Measurements from ENCODE around the gene PALLD. TPM values are rescaled to one million over a fixed set of nuclear protein-coding genes. Genes with fewer than 3 reads are reported as not detected.
A peak's percentile ranks its signal among the peaks of the same experiment; 100 is the strongest.

PALLD gene
- total RNA-seq, 1 donor from 2014 or later = 85.7 TPM

DNA sequence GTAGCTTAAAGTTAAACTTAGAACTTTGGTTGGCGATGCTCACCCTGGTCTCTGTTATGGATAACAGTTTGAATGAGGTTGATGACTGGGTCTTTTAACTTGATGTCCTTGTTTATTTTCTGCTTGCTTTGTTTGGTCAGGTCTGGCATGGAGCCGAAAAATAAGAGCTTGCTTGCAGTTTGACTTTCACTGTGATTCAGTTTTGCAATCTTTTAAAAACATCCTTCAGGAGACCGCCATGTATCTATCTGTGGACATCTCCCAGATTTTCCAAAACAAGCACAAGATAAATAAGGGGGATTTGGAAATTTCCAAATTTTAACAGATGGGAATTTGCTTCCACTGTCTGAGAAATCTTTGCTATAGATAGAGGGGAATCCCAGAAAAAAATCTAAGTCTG is 246.7 kb downstream of the PALLD start:
- H3K27ac Mint-ChIP-seq = peak overlapping the region; percentile 81

DNA sequence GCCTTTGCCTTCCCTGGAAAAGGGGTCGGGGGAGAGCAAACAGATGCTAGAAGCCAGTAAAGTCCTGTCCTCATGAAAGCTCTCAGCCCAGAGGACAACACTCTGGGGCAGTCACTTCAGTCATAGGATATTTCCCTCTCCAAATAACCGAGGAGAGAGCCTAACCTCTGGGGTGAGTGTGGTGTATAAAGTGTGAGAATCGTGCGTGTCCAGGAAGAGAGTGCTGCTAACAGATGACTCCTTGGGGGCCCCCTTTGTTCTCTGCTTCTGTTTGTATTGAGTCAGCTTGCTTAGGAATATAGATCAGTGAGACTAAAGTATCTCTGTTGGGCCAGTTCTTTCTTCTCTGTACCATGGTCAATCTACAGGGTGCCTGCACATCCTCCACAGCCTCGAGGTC is 247.2 kb downstream of the PALLD start:
- Mint-ChIP-seq H3K4me3 (no peak overlapping the region), H3K9me3 (no peaks in the 10 kb centered on the region), H3K36me3 (peaks cover 12% of the 10 kb centered on the region), H3K27ac (peak overlapping the region; percentile 81), H3K27me3 (ENCODE audit: insufficient read depth, low read depth) (no peaks in the 10 kb centered on the region), H3K4me1 (peaks cover 9% of the 10 kb centered on the region)
- Histone ChIP-seq H2AFZ (replicated peaks) (no peak overlapping the region), H4K20me1 (ENCODE audit: low read depth) (no peaks in the 10 kb centered on the region), H3K27ac (no peak overlapping the region), H3K79me2 (ENCODE audit: low read depth) (no peaks in the 10 kb centered on the region), H3K9me3 (ENCODE audit: low read depth) (no peaks in the 10 kb centered on the region), H3K4me1 (peaks cover 18% of the 10 kb centered on the region), H3K27me3 (no peaks in the 10 kb centered on the region), H3K9ac (no peak overlapping the region), H3F3A (ENCODE audit: low read depth) (no peaks in the 10 kb centered on the region), H3K4me3 (no peak overlapping the region), H3K4me2 (no peak overlapping the region), H3K36me3 (no peaks in the 10 kb centered on the region)
- TF ChIP-seq EZH2 (IDR thresholded peaks at IDR 0.05) (no peak), EZH2phosphoT487 (IDR thresholded peaks at IDR 0.05) (no peak)
- TF ChIP-seq, protein P1, sequence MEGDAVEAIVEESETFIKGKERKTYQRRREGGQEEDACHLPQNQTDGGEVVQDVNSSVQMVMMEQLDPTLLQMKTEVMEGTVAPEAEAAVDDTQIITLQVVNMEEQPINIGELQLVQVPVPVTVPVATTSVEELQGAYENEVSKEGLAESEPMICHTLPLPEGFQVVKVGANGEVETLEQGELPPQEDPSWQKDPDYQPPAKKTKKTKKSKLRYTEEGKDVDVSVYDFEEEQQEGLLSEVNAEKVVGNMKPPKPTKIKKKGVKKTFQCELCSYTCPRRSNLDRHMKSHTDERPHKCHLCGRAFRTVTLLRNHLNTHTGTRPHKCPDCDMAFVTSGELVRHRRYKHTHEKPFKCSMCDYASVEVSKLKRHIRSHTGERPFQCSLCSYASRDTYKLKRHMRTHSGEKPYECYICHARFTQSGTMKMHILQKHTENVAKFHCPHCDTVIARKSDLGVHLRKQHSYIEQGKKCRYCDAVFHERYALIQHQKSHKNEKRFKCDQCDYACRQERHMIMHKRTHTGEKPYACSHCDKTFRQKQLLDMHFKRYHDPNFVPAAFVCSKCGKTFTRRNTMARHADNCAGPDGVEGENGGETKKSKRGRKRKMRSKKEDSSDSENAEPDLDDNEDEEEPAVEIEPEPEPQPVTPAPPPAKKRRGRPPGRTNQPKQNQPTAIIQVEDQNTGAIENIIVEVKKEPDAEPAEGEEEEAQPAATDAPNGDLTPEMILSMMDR (IDR thresholded peaks at IDR 0.05) = no peak
- DNase-seq (ENCODE audit: low spot score) = no peak

More for the DNA sequence above, 246.7 kb downstream of the PALLD start:
- H3K9me3 Mint-ChIP-seq = no peaks in the 10 kb centered on the region
- Histone ChIP-seq H3K27ac (no peak overlapping the region), H3K9me3 (ENCODE audit: low read depth) (no peaks in the 10 kb centered on the region), H2AFZ (replicated peaks) (no peak overlapping the region), H3F3A (ENCODE audit: low read depth) (no peaks in the 10 kb centered on the region), H3K79me2 (ENCODE audit: low read depth) (no peaks in the 10 kb centered on the region), H3K27me3 (no peaks in the 10 kb centered on the region), H3K36me3 (no peaks in the 10 kb centered on the region), H3K4me2 (no peak overlapping the region), H3K9ac (no peak overlapping the region), H3K4me3 (no peak overlapping the region), H3K4me1 (peaks cover 18% of the 10 kb centered on the region), H4K20me1 (ENCODE audit: low read depth) (no peaks in the 10 kb centered on the region)
- H3K27me3 Mint-ChIP-seq (ENCODE audit: insufficient read depth, low read depth) = no peaks in the 10 kb centered on the region
- H3K4me3 Mint-ChIP-seq = no peak overlapping the region
- TF ChIP-seq EZH2phosphoT487 (IDR thresholded peaks at IDR 0.05) (no peak), EZH2 (IDR thresholded peaks at IDR 0.05) (no peak)
- TF ChIP-seq, protein P1 (IDR thresholded peaks at IDR 0.05) = no peak
- DNase-seq (ENCODE audit: low spot score) = no peak
- H3K36me3 Mint-ChIP-seq = peaks cover 12% of the 10 kb centered on the region
- H3K4me1 Mint-ChIP-seq = peaks cover 9% of the 10 kb centered on the region

DNA sequence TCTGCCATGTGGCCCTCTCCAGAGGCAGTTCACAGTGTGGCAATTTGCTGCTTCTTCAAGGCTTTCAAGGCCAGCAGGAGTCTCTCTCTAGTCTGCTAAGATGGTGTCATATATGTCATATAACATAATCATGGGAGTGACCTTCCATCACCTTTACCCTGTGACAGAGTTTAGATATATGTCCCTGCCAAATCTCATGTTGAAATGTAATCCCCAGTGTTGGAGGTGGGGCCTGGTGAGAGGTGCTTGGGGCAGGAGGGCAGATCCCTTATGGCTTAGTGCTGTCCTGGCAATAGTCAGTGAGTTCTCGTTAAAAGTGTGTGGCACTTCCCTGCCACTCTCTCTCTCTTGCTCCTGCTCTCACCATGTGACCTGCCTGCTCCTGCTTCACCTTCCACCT is 252.0 kb downstream of the PALLD start:
- Histone ChIP-seq H3K79me2 (ENCODE audit: low read depth) (no peaks in the 10 kb centered on the region), H3K9ac (no peak overlapping the region)
- H3K4me1 Mint-ChIP-seq = peaks cover 7% of the 10 kb centered on the region

DNA sequence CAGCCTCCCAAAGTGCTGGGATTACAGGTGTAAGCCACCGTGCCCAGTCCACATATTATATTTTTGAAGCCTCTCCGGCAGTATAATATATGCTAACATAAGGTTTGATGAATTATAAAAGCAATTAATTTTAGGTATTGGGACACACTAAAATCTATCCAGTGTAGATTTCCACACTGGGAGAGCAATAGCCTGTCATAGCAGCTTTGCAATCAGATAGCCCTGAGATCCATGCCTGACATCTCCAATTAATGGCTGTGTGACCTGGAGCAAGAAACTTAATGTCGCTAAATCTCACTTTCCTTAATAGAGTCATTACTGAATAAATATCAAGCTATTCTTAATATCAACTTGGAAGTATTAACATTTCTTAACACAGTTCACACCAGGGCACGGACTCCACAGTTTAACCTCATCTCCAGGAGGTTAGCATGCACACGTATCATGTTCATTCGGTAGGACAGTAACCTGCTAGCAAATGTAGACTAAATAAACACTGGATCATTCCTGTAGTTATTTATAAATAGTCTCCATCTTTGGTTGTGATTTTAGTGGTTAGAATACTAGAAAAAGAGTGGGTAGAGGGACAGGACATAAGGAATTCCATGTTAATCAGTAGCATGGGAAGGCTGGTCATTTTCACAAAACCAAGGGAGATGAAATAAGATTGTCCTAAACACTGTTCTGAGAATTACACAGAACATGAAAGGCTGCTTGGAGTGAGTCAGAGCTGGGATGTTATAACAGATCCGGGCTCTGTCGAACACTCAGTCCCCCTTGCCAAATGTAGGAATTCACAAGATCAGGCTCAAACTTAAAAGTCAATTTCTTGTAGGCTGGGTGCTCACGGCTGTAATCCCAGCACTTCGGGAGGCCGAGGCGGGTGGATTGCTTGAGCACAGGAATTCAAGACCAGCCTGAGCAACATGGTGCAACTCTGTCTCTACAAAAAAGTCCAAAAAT is 254.7 kb downstream of the PALLD start:
- Mint-ChIP-seq H3K4me1 (no peaks in the 10 kb centered on the region), H3K36me3 (peaks cover 22% of the 10 kb centered on the region), H3K9me3 (peaks cover 2% of the 10 kb centered on the region), H3K27me3 (ENCODE audit: insufficient read depth, low read depth) (no peaks in the 10 kb centered on the region), H3K4me3 (no peak overlapping the region), H3K27ac (no peak overlapping the region)
- H3K36me3 ChIP-seq = peaks cover 3% of the 10 kb centered on the region
- H2AFZ ChIP-seq (replicated peaks) = no peak overlapping the region
- H3K9me3 ChIP-seq (ENCODE audit: low read depth) = no peaks in the 10 kb centered on the region
- H3F3A ChIP-seq (ENCODE audit: low read depth) = no peaks in the 10 kb centered on the region
- H3K79me2 ChIP-seq (ENCODE audit: low read depth) = no peaks in the 10 kb centered on the region
- H4K20me1 ChIP-seq (ENCODE audit: low read depth) = no peaks in the 10 kb centered on the region
- no peak for DNase-seq (ENCODE audit: low spot score)
- no peaks in the 10 kb centered on the region for H3K27me3 ChIP-seq
- H3K4me1 ChIP-seq = no peaks in the 10 kb centered on the region
- H3K27ac ChIP-seq = no peak overlapping the region
- TF ChIP-seq EZH2phosphoT487 (IDR thresholded peaks at IDR 0.05) = no peak
- TF ChIP-seq, protein P1 (IDR thresholded peaks at IDR 0.05) = no peak
- no peak for TF ChIP-seq EZH2 (IDR thresholded peaks at IDR 0.05)
- H3K9ac ChIP-seq = no peak overlapping the region
- no peak overlapping the region for H3K4me3 ChIP-seq
- no peak overlapping the region for H3K4me2 ChIP-seq

More for the DNA sequence above, 252.0 kb downstream of the PALLD start:
- Histone ChIP-seq H3F3A (ENCODE audit: low read depth) (no peaks in the 10 kb centered on the region), H3K4me2 (no peak overlapping the region), H3K27ac (no peak overlapping the region), H3K4me3 (no peak overlapping the region), H4K20me1 (ENCODE audit: low read depth) (no peaks in the 10 kb centered on the region), H3K36me3 (no peaks in the 10 kb centered on the region), H3K27me3 (no peaks in the 10 kb centered on the region), H3K9me3 (ENCODE audit: low read depth) (no peaks in the 10 kb centered on the region), H3K4me1 (peaks cover 4% of the 10 kb centered on the region), H2AFZ (replicated peaks) (no peak overlapping the region)
- no peaks in the 10 kb centered on the region for H3K27me3 Mint-ChIP-seq (ENCODE audit: insufficient read depth, low read depth)
- no peak overlapping the region for H3K4me3 Mint-ChIP-seq
- DNase-seq (ENCODE audit: low spot score) = no peak
- no peak overlapping the region for H3K27ac Mint-ChIP-seq
- H3K9me3 Mint-ChIP-seq = no peaks in the 10 kb centered on the region
- TF ChIP-seq EZH2phosphoT487 (IDR thresholded peaks at IDR 0.05) (no peak), EZH2 (IDR thresholded peaks at IDR 0.05) (no peak)
- H3K36me3 Mint-ChIP-seq = peaks cover 18% of the 10 kb centered on the region
